Left ventricle myocardium inferior (tissue), 1 donor: Measurements from ENCODE around the gene IL19. TPM values are rescaled to one million over a fixed set of nuclear protein-coding genes. Genes with fewer than 3 reads are reported as not detected.
A peak's percentile ranks its signal among the peaks of the same experiment; 100 is the strongest.

ENCODE experiments used
- DNase-seq: peaks from one replicate; pipeline ENCODE4 v3.0.0-alpha.2; 2020
- H3K27ac ChIP-seq: fragments of 200-600 bp; replicated peaks from 2 replicates; pipeline ENCODE4 v1.8.0; 2021
- H3K27me3 ChIP-seq: fragments of 200-600 bp; 2 replicates; pipeline ENCODE4 v1.8.0; 2021; ENCODE audit warnings: low read depth
- H3K36me3 ChIP-seq: fragments of 200-600 bp; 2 replicates; pipeline ENCODE4 v1.8.0; 2021
- H3K4me1 ChIP-seq: fragments of 200-600 bp; 2 replicates; pipeline ENCODE4 v1.8.0; 2021
- H3K4me3 ChIP-seq: fragments of 200-600 bp; 2 replicates; pipeline ENCODE4 v1.8.0; 2021; ENCODE audit warnings: mild to moderate bottlenecking, moderate library complexity
- H3K9me3 ChIP-seq: fragments of 200-600 bp; replicated peaks from 2 replicates; pipeline ENCODE4 v1.8.0; 2021
- CTCF ChIP-seq: fragments of 200-600 bp; IDR thresholded peaks from 2 replicates; pipeline ENCODE4 v1.8.0; 2021; ENCODE audit warnings: antibody characterized with exemption, mild to moderate bottlenecking, borderline replicate concordance
- intact Hi-C: fragments of 100-400 bp; cut with micrococcal nuclease; formaldehyde crosslinking; loops from one replicate; pipeline ENCODE4 v1.11.0; 2022
- total RNA-seq: library from RNA; stranded (reverse); fragmentation: NEBNext Ultra II Directional; extraction: Animal tissue kit (Norgen Biotek cat#: 25700); gene quantifications from one replicate; pipeline ENCODE4 v1.2.1, GENCODE V29; 2021
- donor health status: DM: no; HTN: yes; CAD: no; lungs with severe emphysema.

IL19 gene
- total RNA-seq, 1 donor from 2014 or later: not detected

GRCh38 chr1:206816390-206817287 is 46.1 kb downstream of the IL19 start:
- intact Hi-C loops: no loop called here
- no peak for TF ChIP-seq CTCF
- Histone ChIP-seq H3K27ac (no peak overlapping the region), H3K9me3 (peaks cover 16% of the 10 kb centered on the region), H3K27me3 (no peaks in the 10 kb centered on the region), H3K4me3 (no peak overlapping the region), H3K36me3 (no peaks in the 10 kb centered on the region), H3K4me1 (peaks cover 13% of the 10 kb centered on the region)
- DNase-seq: no peak

- no peak overlapping the region for H3K27ac ChIP-seq
- no peak overlapping the region for H3K4me3 ChIP-seq
- no peaks in the 10 kb centered on the region for H3K27me3 ChIP-seq
- H3K4me1 ChIP-seq: peaks cover 10% of the 10 kb centered on the region
- intact Hi-C loops: no loop called here
- no peak for TF ChIP-seq CTCF
- DNase-seq: no peak
- H3K36me3 ChIP-seq: no peaks in the 10 kb centered on the region
- H3K9me3 ChIP-seq: no peaks in the 10 kb centered on the region
These were observed 50.9 kb downstream of the IL19 start for GRCh38 chr1:206821493-206821892.

- no peak for TF ChIP-seq CTCF
- peaks cover 10% of the 10 kb centered on the region for H3K4me1 ChIP-seq
- H3K9me3 ChIP-seq: no peaks in the 10 kb centered on the region
- no peak overlapping the region for H3K4me3 ChIP-seq
- peak; percentile 27 for DNase-seq
- no peak overlapping the region for H3K27ac ChIP-seq
- H3K36me3 ChIP-seq: no peaks in the 10 kb centered on the region
- H3K27me3 ChIP-seq: peaks cover 1% of the 10 kb centered on the region
- intact Hi-C loops: no loop called here
These were observed 53.2 kb downstream of the IL19 start for GRCh38 chr1:206823727-206824126.

- peaks cover 10% of the 10 kb centered on the region for H3K4me1 ChIP-seq
- H3K4me3 ChIP-seq: no peak overlapping the region
- no peak for TF ChIP-seq CTCF
- H3K27me3 ChIP-seq: peaks cover 7% of the 10 kb centered on the region
- H3K27ac ChIP-seq: no peak overlapping the region
- H3K9me3 ChIP-seq: no peaks in the 10 kb centered on the region
- no peak for DNase-seq
- no peaks in the 10 kb centered on the region for H3K36me3 ChIP-seq
- intact Hi-C loops: no loop called here
These were observed 53.8 kb downstream of the IL19 start for GRCh38 chr1:206824331-206824730.

- Histone ChIP-seq H3K36me3 (no peaks in the 10 kb centered on the region), H3K4me3 (no peak overlapping the region), H3K9me3 (no peaks in the 10 kb centered on the region), H3K27ac (no peak overlapping the region), H3K4me1 (peaks cover 10% of the 10 kb centered on the region), H3K27me3 (peaks cover 19% of the 10 kb centered on the region)
- no peak for TF ChIP-seq CTCF
- no peak for DNase-seq
- intact Hi-C loops: no loop called here
These were observed 55.8 kb downstream of the IL19 start for GRCh38 chr1:206826394-206826793.
